Measurements from ENCODE around the gene ABHD11.
"Not testable (repeated sequence)": the region's sequence is repeated elsewhere in the genome, so short reads cannot be mapped to it uniquely, and the experiment has no call there.

Gene ABHD11, protein sequence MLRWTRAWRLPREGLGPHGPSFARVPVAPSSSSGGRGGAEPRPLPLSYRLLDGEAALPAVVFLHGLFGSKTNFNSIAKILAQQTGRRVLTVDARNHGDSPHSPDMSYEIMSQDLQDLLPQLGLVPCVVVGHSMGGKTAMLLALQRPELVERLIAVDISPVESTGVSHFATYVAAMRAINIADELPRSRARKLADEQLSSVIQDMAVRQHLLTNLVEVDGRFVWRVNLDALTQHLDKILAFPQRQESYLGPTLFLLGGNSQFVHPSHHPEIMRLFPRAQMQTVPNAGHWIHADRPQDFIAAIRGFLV

DNA sequence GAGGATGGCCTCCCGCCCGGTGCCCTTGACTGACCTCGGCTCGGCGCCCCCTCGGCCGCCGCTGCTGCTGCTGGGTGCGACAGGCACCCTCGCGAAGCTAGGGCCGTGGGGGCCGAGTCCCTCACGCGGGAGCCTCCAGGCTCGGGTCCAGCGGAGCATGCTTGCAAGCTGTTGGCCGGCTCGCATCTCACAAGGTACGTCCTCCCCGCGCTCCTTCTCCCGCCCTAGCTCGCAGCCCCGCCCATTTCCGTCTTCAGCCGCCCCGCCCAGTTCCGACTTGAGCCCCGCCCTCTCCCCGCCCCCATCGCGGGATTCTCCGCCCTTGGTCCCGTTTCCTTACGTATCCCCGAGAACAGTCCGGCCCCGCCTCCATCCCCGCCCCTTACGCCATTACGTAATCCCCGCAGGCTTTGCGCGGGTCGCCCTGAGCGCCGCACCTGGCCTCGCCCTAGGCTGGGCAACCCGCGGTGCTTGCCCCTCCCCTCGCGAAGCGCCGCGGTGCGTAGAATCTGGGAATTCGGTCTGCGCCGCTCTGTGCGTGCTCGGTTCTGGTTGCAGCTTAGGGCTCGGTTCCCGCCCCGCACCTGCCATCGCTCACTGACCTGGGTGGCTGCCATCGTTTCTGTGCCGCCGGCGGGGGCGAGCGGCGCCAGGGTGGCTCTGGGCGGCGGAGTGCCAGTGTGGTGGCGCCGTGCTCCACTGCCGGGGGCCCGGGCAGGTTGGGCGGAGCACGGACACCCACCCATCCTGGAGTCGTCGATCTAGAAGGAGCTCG, at the start of gene ABHD11:
Gene ABHD11, minus strand, starts transcription at position 191 of the 775 bp plus-strand sequence. Its CDS starts 32 bp downstream, at position 159.
- H3K4me1 ChIP-seq (ENCODE audit: control insufficient read depth in 1 of 2, insufficient read depth in 1 of 2, low read depth in 1 of 2, low read length in 1 of 2): peaks cover 29 to 33% of the 10 kb centered on the region in 2 experiments
- peak within 1 kb of the TSS; percentile 86 for H3K27ac ChIP-seq
- H3K27me3 ChIP-seq: peaks cover 40% of the 10 kb centered on the region
- TF ChIP-seq, protein P1, sequence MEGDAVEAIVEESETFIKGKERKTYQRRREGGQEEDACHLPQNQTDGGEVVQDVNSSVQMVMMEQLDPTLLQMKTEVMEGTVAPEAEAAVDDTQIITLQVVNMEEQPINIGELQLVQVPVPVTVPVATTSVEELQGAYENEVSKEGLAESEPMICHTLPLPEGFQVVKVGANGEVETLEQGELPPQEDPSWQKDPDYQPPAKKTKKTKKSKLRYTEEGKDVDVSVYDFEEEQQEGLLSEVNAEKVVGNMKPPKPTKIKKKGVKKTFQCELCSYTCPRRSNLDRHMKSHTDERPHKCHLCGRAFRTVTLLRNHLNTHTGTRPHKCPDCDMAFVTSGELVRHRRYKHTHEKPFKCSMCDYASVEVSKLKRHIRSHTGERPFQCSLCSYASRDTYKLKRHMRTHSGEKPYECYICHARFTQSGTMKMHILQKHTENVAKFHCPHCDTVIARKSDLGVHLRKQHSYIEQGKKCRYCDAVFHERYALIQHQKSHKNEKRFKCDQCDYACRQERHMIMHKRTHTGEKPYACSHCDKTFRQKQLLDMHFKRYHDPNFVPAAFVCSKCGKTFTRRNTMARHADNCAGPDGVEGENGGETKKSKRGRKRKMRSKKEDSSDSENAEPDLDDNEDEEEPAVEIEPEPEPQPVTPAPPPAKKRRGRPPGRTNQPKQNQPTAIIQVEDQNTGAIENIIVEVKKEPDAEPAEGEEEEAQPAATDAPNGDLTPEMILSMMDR (IDR thresholded peaks at IDR 0.05): peak; percentile 46
- peak within 1 kb of the TSS; percentile 92 to 99 for H3K4me3 ChIP-seq (ENCODE audit: low read depth in 1 of 2, low read length in 1 of 2)
- H3K36me3 ChIP-seq: peaks cover 21% of the 10 kb centered on the region
- H3K9me3 ChIP-seq: no peaks in the 10 kb centered on the region

- not testable (repeated sequence) for H3K27me3 ChIP-seq; H3K36me3 ChIP-seq; H3K27ac ChIP-seq; H3K4me3 ChIP-seq (ENCODE audit: low read depth in 1 of 2, low read length in 1 of 2); H3K4me1 ChIP-seq (ENCODE audit: control insufficient read depth in 1 of 2, insufficient read depth in 1 of 2, low read depth in 1 of 2, low read length in 1 of 2); H3K9me3 ChIP-seq
These were observed 49.1 kb upstream of the ABHD11 start for GRCh38 chr7:73787786-73788048.

GRCh38 chr7:73786588-73786987, 48.0 kb upstream of the ABHD11 start:
- Histone ChIP-seq H3K27me3 (no peaks in the 10 kb centered on the region), H3K36me3 (no peaks in the 10 kb centered on the region), H3K4me1 (ENCODE audit: control insufficient read depth in 1 of 2, insufficient read depth in 1 of 2, low read depth in 1 of 2, low read length in 1 of 2) (no peaks in the 10 kb centered on the region), H3K4me3 (ENCODE audit: low read depth in 1 of 2, low read length in 1 of 2) (no peak overlapping the region), H3K9me3 (no peaks in the 10 kb centered on the region), H3K27ac (no peak overlapping the region)
- TF ChIP-seq, protein P1 (IDR thresholded peaks at IDR 0.05): no peak

DNA sequence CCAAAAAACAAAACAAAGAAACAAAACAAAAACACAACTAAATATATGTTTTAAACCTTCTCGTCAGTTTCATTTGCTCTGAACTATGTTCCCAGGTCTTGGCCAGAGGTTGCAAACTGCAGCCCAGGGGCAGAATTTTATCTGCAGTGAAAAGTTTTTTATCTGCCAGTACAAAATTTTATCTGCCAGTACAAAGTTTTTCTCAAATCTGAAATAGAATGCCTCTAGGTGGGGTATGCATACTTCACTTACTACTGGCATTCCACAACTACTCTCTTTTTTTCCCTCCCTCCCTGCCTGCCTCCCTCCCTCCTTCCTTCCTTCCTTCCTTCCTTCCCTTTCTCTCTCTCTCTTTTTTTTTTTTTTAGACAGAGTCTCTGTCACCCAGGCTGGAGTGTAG, 40.9 kb upstream of the ABHD11 start:
- TF ChIP-seq, protein P1 (IDR thresholded peaks at IDR 0.05): no peak
- no peak overlapping the region for H3K27ac ChIP-seq
- no peaks in the 10 kb centered on the region for H3K9me3 ChIP-seq
- H3K36me3 ChIP-seq: no peaks in the 10 kb centered on the region
- H3K4me1 ChIP-seq (ENCODE audit: control insufficient read depth in 1 of 2, insufficient read depth in 1 of 2, low read depth in 1 of 2, low read length in 1 of 2): no peaks in the 10 kb centered on the region
- no peaks in the 10 kb centered on the region for H3K27me3 ChIP-seq
- H3K4me3 ChIP-seq (ENCODE audit: low read depth in 1 of 2, low read length in 1 of 2): no peak overlapping the region

GRCh38 chr7:73778801-73779389, 40.3 kb upstream of the ABHD11 start:
- TF ChIP-seq, protein P1 (IDR thresholded peaks at IDR 0.05): no peak
- H3K4me3 ChIP-seq (ENCODE audit: low read depth in 1 of 2, low read length in 1 of 2): no peak overlapping the region
- H3K27ac ChIP-seq: no peak overlapping the region
- no peaks in the 10 kb centered on the region for H3K36me3 ChIP-seq
- H3K4me1 ChIP-seq (ENCODE audit: control insufficient read depth in 1 of 2, insufficient read depth in 1 of 2, low read depth in 1 of 2, low read length in 1 of 2): no peaks in the 10 kb centered on the region
- no peaks in the 10 kb centered on the region for H3K9me3 ChIP-seq
- H3K27me3 ChIP-seq: no peaks in the 10 kb centered on the region

DNA sequence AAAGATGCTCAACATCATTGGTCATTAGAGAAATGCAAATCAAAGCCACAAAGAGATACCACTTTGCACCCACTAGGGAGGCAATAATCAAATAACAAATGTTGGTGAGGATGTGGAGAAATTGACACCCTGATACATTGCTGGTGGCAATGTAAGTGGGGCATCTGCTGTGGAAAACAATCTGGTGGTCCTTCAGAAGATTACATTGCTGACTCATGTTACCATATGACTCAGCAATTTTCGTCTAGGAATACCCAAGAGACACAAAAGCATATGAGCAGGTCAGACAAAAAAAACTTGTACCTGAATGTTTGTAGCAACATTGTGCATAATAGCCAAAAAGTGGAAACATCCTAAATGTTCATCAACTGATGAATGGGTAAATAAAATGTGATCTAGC, 36.3 kb upstream of the ABHD11 start:
- Histone ChIP-seq H3K4me1 (ENCODE audit: control insufficient read depth in 1 of 2, insufficient read depth in 1 of 2, low read depth in 1 of 2, low read length in 1 of 2) (no peaks in the 10 kb centered on the region), H3K36me3 (no peaks in the 10 kb centered on the region), H3K9me3 (no peaks in the 10 kb centered on the region), H3K27ac (no peak overlapping the region), H3K4me3 (ENCODE audit: low read depth in 1 of 2, low read length in 1 of 2) (no peak overlapping the region), H3K27me3 (peaks cover 35% of the 10 kb centered on the region)
- TF ChIP-seq, protein P1 (IDR thresholded peaks at IDR 0.05): no peak

All from neutrophil (primary cell).